Upper lobe of right lung (tissue), 1 donor: ENCODE data around the gene RDX. TPM values are rescaled to one million over a fixed set of nuclear protein-coding genes. Genes with fewer than 3 reads are reported as not detected.
A peak's percentile ranks its signal among the peaks of the same experiment; 100 is the strongest.

Experiments used
- ATAC-seq: fragments of 200-7000 bp; cut with Tn5 transposase; one replicate; pipeline ENCODE4 v1.9.1; 2020; ENCODE audit warnings: mild to moderate bottlenecking, moderate library complexity
- DNase-seq: peaks from one replicate; pipeline ENCODE4 v3.0.0-alpha.2; 2020
- H3K27ac ChIP-seq: fragments of 200-600 bp; one replicate; pipeline ENCODE4 v1.8.0; 2022
- H3K27me3 ChIP-seq: fragments of 200-600 bp; one replicate; pipeline ENCODE4 v1.8.0; 2022; ENCODE audit warnings: mild to moderate bottlenecking
- H3K36me3 ChIP-seq: fragments of 200-600 bp; one replicate; pipeline ENCODE4 v1.8.0; 2022
- H3K4me1 ChIP-seq: fragments of 200-600 bp; one replicate; pipeline ENCODE4 v1.8.0; 2022
- H3K4me3 ChIP-seq: fragments of 200-600 bp; one replicate; pipeline ENCODE4 v1.8.0; 2022; ENCODE audit warnings: mild to moderate bottlenecking
- H3K9me3 ChIP-seq: fragments of 200-600 bp; one replicate; pipeline ENCODE4 v1.8.0; 2022
- CTCF ChIP-seq: fragments of 200-600 bp; IDR thresholded peaks from one replicate; pipeline ENCODE4 v1.8.0; 2022; ENCODE audit warnings: antibody characterized with exemption
- intact Hi-C: fragments of 100-400 bp; cut with DNase I; formaldehyde crosslinking; loops from one replicate; pipeline ENCODE4 v1.11.0; 2022
- total RNA-seq: library from RNA; stranded (reverse); fragmentation: NEBNext Ultra II Directional; extraction: Animal tissue kit (Norgen Biotek cat#: 25700); gene quantifications from one replicate; pipeline ENCODE4 v1.2.1, GENCODE V29; 2021
- donor health status: DM: no; HTN: yes; CAD: no; lungs with severe emphysema.

Gene RDX
- total RNA-seq, 1 donor from 2014 or later, result 146 TPM

GRCh38 chr11:110186867-110187266 lies 109.5 kb downstream of the RDX start:
- intact Hi-C loops, result no loop called here
- Histone ChIP-seq H3K27me3 (no peaks in the 10 kb centered on the region), H3K4me3 (no peak overlapping the region), H3K9me3 (no peaks in the 10 kb centered on the region), H3K27ac (no peak overlapping the region), H3K4me1 (no peaks in the 10 kb centered on the region), H3K36me3 (no peaks in the 10 kb centered on the region)
- DNase-seq (no peak), ATAC-seq (no peak)
- no peak for TF ChIP-seq CTCF

- no peak for ATAC-seq
- Histone ChIP-seq H3K27me3 (no peaks in the 10 kb centered on the region), H3K9me3 (no peaks in the 10 kb centered on the region), H3K4me3 (no peak overlapping the region), H3K27ac (no peak overlapping the region), H3K36me3 (no peaks in the 10 kb centered on the region), H3K4me1 (no peaks in the 10 kb centered on the region)
- intact Hi-C loops, result no loop called here
- TF ChIP-seq CTCF, result no peak
- no peak for DNase-seq
Observed at GRCh38 chr11:110186456-110186855, 110.0 kb downstream of the RDX start.

- no peak for TF ChIP-seq CTCF
- ATAC-seq (no peak), DNase-seq (no peak)
- H3K4me1 ChIP-seq, result no peaks in the 10 kb centered on the region
- intact Hi-C loops, result no loop called here
- H3K9me3 ChIP-seq, result no peaks in the 10 kb centered on the region
- no peaks in the 10 kb centered on the region for H3K27me3 ChIP-seq
- H3K27ac ChIP-seq, result no peak overlapping the region
- H3K4me3 ChIP-seq, result no peak overlapping the region
- no peaks in the 10 kb centered on the region for H3K36me3 ChIP-seq
Observed at GRCh38 chr11:110185599-110185998, 110.8 kb downstream of the RDX start.

GRCh38 chr11:110185121-110185591 lies 111.3 kb downstream of the RDX start:
- intact Hi-C loops, result no loop called here
- H3K4me1 ChIP-seq, result no peaks in the 10 kb centered on the region
- H3K4me3 ChIP-seq, result no peak overlapping the region
- H3K27me3 ChIP-seq, result no peaks in the 10 kb centered on the region
- no peaks in the 10 kb centered on the region for H3K9me3 ChIP-seq
- ATAC-seq, result no peak
- DNase-seq, result no peak
- no peak overlapping the region for H3K27ac ChIP-seq
- no peak for TF ChIP-seq CTCF
- H3K36me3 ChIP-seq, result no peaks in the 10 kb centered on the region

- DNase-seq, result no peak
- Histone ChIP-seq H3K27ac (no peak overlapping the region), H3K4me1 (no peaks in the 10 kb centered on the region), H3K9me3 (no peaks in the 10 kb centered on the region), H3K36me3 (no peaks in the 10 kb centered on the region), H3K27me3 (no peaks in the 10 kb centered on the region), H3K4me3 (no peak overlapping the region)
- intact Hi-C loops, result no loop called here
- TF ChIP-seq CTCF, result no peak
- peak; percentile 42 for ATAC-seq
Observed at GRCh38 chr11:110184456-110184855, 112.0 kb downstream of the RDX start.

- no peak for TF ChIP-seq CTCF
- no peak for ATAC-seq
- Histone ChIP-seq H3K36me3 (no peaks in the 10 kb centered on the region), H3K27ac (no peak overlapping the region), H3K4me3 (no peak overlapping the region), H3K27me3 (no peaks in the 10 kb centered on the region), H3K9me3 (no peaks in the 10 kb centered on the region), H3K4me1 (no peaks in the 10 kb centered on the region)
- no peak for DNase-seq
- intact Hi-C loops, result no loop called here
Observed at GRCh38 chr11:110182886-110183285, 113.5 kb downstream of the RDX start.
